K562 (cell line): ENCODE data around the gene P2RY11.

Source experiments
- CHD1 ChIP-seq: fragments of 200-600 bp; sonication (generic); IDR thresholded peaks from one replicate; pipeline ENCODE4 v1.6.1; 2012; ENCODE audit warnings: mild to moderate bottlenecking, moderate library complexity, low read length, inconsistent platforms
- CTBP1 ChIP-seq: fragments of 450-650 bp; IDR thresholded peaks from 2 replicates; pipeline ENCODE4 v1.6.1; 2016; ENCODE audit warnings: borderline replicate concordance
- RAD21 ChIP-seq, 2 experiments: fragments of 250-450 bp in 1 of 2; fragments of 450-650 bp in 1 of 2; sonication (Bioruptor Pico) in 1 of 2; formaldehyde crosslinking in 1 of 2; IDR thresholded peaks in 1 of 2; conservative IDR thresholded peaks in 1 of 2; 2 replicates each; pipeline versions ENCODE4 v1.4.0 to v1.8.0; 2020 to 2022; ENCODE audit warnings: mild to moderate bottlenecking in 2 of 2, moderate library complexity in 1 of 2
- TEAD4 ChIP-seq, 2 experiments: sonication (generic) in 1 of 2; formaldehyde crosslinking in 1 of 2; IDR thresholded peaks; 2 replicates each; pipeline versions ENCODE4 v1.6.1 to v1.8.0; 2012 to 2022; ENCODE audit warnings: borderline replicate concordance in 1 of 2, inconsistent platforms in 1 of 2, low read length in 1 of 2, mild to moderate bottlenecking in 1 of 2, missing genetic modification reagents in 1 of 2
- ZFP36 ChIP-seq: fragments of 150-350 bp; IDR thresholded peaks from 2 replicates; pipeline ENCODE4 v1.6.1; 2018; ENCODE audit warnings: low read length, low read depth; ENCODE audit not compliant: partially characterized antibody
- ZKSCAN8 ChIP-seq: fragments of 200-800 bp; sonication (Bioruptor generic); IDR thresholded peaks from 2 replicates; pipeline ENCODE4 v1.6.1; 2016; ENCODE audit warnings: missing genetic modification characterization, missing compliant biosample characterization
- ZNF57 ChIP-seq: fragments of 450-650 bp; formaldehyde crosslinking; IDR thresholded peaks from 2 replicates; pipeline ENCODE4 v1.4.0; 2020; ENCODE audit warnings: mild to moderate bottlenecking, moderate library complexity
- TF ChIP-seq, protein P1 (sequence below): fragments of 450-650 bp; IDR thresholded peaks from 2 replicates; pipeline ENCODE4 v1.6.1; 2016; ENCODE audit warnings: low read depth, mild to moderate bottlenecking, moderate library complexity
- TF ChIP-seq, protein P2 (sequence below), 3 experiments: IDR thresholded peaks in 2 of 3; conservative IDR thresholded peaks in 1 of 3; 2 replicates each; pipeline ENCODE4 v1.5.1; 2011 to 2012; ENCODE audit warnings: low read length in 3 of 3, mild to moderate bottlenecking in 3 of 3, control low read depth in 2 of 3, improper control_type of control experiment in 1 of 3, inconsistent platforms in 1 of 3, low read depth in 1 of 3, mixed read lengths in 1 of 3, moderate library complexity in 1 of 3; ENCODE audit not compliant: insufficient read depth in 2 of 3
- TF ChIP-seq, protein P3 (sequence below): sonication (generic); formaldehyde crosslinking; IDR thresholded peaks from 2 replicates; pipeline ENCODE4 v1.8.1; 2022; ENCODE audit warnings: missing genetic modification reagents

DNA sequence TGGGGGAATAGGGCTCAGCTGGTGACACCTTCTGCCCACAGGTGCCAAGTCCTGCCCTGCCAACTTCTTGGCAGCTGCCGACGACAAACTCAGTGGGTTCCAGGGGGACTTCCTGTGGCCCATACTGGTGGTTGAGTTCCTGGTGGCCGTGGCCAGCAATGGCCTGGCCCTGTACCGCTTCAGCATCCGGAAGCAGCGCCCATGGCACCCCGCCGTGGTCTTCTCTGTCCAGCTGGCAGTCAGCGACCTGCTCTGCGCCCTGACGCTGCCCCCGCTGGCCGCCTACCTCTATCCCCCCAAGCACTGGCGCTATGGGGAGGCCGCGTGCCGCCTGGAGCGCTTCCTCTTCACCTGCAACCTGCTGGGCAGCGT is 2.1 kb downstream of the P2RY11 start:
- TF ChIP-seq ZNF57 (CRISPR knock-in tag) (no peak), CTBP1 (no peak), ZKSCAN8 (CRISPR knock-in tag) (no peak), RAD21 (CRISPR knock-in tag; conservative IDR thresholded peaks at IDR 0.05 in 1 of 2, IDR thresholded peaks at IDR 0.05 in 1 of 2) (no peak), CHD1 (no peak), TEAD4 (IDR thresholded peaks at IDR 0.05; ENCODE audit: low read length) (no peak), TEAD4 (CRISPR knock-in tag; IDR thresholded peaks at IDR 0.05; ENCODE audit: borderline replicate concordance) (no peak), ZFP36 (no peak)
- TF ChIP-seq, protein P1, sequence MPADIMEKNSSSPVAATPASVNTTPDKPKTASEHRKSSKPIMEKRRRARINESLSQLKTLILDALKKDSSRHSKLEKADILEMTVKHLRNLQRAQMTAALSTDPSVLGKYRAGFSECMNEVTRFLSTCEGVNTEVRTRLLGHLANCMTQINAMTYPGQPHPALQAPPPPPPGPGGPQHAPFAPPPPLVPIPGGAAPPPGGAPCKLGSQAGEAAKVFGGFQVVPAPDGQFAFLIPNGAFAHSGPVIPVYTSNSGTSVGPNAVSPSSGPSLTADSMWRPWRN = no peak
- TF ChIP-seq, protein P2, sequence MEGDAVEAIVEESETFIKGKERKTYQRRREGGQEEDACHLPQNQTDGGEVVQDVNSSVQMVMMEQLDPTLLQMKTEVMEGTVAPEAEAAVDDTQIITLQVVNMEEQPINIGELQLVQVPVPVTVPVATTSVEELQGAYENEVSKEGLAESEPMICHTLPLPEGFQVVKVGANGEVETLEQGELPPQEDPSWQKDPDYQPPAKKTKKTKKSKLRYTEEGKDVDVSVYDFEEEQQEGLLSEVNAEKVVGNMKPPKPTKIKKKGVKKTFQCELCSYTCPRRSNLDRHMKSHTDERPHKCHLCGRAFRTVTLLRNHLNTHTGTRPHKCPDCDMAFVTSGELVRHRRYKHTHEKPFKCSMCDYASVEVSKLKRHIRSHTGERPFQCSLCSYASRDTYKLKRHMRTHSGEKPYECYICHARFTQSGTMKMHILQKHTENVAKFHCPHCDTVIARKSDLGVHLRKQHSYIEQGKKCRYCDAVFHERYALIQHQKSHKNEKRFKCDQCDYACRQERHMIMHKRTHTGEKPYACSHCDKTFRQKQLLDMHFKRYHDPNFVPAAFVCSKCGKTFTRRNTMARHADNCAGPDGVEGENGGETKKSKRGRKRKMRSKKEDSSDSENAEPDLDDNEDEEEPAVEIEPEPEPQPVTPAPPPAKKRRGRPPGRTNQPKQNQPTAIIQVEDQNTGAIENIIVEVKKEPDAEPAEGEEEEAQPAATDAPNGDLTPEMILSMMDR (IDR thresholded peaks at IDR 0.05 in 2 of 3, conservative IDR thresholded peaks at IDR 0.05 in 1 of 3; ENCODE audit: insufficient read depth in 2 of 3, low read depth in 1 of 3, low read length in 3 of 3) = no peak
- TF ChIP-seq, protein P3, sequence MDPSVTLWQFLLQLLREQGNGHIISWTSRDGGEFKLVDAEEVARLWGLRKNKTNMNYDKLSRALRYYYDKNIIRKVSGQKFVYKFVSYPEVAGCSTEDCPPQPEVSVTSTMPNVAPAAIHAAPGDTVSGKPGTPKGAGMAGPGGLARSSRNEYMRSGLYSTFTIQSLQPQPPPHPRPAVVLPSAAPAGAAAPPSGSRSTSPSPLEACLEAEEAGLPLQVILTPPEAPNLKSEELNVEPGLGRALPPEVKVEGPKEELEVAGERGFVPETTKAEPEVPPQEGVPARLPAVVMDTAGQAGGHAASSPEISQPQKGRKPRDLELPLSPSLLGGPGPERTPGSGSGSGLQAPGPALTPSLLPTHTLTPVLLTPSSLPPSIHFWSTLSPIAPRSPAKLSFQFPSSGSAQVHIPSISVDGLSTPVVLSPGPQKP (CRISPR knock-in tag) = no peak
